GM10266 (cell line): ENCODE results near the gene PIP4K2A.
A peak's percentile ranks its signal among the peaks of the same experiment; 100 is the strongest.

Experiments used
- DNase-seq: peaks from one replicate; pipeline ENCODE4 v3.0.0; 2012; ENCODE audit errors: extremely low spot score
- TF ChIP-seq, protein P1 (sequence below): IDR thresholded peaks from 2 replicates; pipeline ENCODE4 v1.5.1; 2012; ENCODE audit warnings: mild to moderate bottlenecking, low read depth; ENCODE audit not compliant: control insufficient read depth, insufficient read depth; ENCODE audit errors: missing control alignments

Gene PIP4K2A

DNA sequence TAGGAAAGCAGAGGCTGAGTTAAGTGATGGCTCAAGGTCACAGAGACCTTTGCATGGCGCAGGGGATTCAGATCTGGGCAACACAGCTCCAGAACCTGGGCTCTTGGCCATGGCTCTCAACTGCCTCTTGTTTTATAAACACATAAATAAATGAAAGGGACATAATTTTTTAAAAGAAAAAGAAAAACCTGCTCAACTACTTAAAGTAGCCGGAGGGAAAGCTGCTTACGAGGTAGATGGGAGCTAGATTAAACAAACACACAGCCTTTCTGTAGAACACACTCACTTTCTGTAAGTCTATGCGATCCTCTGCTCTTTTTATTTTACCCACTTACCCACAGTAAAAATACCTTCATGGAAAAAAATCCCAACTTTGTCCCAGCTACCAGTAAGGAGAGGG lies 81.3 kb downstream of the PIP4K2A start:
- no peak for DNase-seq
- TF ChIP-seq, protein P1, sequence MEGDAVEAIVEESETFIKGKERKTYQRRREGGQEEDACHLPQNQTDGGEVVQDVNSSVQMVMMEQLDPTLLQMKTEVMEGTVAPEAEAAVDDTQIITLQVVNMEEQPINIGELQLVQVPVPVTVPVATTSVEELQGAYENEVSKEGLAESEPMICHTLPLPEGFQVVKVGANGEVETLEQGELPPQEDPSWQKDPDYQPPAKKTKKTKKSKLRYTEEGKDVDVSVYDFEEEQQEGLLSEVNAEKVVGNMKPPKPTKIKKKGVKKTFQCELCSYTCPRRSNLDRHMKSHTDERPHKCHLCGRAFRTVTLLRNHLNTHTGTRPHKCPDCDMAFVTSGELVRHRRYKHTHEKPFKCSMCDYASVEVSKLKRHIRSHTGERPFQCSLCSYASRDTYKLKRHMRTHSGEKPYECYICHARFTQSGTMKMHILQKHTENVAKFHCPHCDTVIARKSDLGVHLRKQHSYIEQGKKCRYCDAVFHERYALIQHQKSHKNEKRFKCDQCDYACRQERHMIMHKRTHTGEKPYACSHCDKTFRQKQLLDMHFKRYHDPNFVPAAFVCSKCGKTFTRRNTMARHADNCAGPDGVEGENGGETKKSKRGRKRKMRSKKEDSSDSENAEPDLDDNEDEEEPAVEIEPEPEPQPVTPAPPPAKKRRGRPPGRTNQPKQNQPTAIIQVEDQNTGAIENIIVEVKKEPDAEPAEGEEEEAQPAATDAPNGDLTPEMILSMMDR, result no peak

DNA sequence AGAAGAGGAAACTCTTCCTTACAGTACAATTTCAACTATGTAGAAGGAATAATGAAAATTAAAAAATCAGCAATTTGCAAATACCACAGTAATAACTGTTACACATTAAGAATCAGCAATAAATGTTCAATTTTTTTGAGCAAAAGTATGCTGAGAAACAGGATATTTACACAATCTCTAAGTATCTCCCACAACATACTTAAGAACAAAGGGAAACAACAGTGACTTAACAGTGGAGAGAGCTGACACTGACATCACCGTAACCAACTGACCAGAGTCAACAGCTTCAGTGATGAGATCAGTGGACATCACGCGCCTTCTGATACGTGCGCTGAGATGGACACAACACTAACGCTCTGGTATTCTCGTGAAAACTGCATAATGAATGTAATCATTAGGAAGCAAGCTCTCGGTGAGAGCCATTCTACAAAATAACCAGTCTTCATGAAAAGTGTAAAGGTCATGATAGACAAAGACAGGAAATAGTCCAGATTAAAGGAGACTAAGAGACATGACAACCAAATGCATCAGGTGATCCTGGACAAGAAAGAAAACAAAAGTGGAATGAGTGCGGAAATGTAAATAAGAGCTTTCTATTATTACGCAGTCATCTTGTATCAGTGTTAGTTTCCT lies 82.6 kb downstream of the PIP4K2A start:
- TF ChIP-seq, protein P1, result no peak
- no peak for DNase-seq

DNA sequence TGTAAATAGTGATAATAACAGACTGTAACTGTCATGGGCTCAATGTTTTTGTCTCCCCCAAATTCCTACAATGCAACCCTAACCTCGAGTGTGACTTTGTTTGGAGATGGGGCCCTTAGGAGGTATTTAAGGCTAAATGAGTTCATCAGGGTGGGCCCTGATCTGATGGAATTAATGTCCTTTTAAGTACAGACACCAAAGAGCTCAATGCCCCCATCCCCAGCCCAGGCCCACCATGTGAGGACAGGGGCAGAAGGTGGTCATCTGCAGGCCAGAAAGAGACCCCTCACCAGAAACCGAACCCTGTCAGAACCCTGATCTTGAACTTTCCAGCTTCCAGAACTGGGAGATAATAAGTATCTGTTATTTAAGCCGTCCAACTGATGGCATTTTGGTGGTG lies 83.2 kb downstream of the PIP4K2A start:
- TF ChIP-seq, protein P1, result no peak
- DNase-seq, result no peak

DNA sequence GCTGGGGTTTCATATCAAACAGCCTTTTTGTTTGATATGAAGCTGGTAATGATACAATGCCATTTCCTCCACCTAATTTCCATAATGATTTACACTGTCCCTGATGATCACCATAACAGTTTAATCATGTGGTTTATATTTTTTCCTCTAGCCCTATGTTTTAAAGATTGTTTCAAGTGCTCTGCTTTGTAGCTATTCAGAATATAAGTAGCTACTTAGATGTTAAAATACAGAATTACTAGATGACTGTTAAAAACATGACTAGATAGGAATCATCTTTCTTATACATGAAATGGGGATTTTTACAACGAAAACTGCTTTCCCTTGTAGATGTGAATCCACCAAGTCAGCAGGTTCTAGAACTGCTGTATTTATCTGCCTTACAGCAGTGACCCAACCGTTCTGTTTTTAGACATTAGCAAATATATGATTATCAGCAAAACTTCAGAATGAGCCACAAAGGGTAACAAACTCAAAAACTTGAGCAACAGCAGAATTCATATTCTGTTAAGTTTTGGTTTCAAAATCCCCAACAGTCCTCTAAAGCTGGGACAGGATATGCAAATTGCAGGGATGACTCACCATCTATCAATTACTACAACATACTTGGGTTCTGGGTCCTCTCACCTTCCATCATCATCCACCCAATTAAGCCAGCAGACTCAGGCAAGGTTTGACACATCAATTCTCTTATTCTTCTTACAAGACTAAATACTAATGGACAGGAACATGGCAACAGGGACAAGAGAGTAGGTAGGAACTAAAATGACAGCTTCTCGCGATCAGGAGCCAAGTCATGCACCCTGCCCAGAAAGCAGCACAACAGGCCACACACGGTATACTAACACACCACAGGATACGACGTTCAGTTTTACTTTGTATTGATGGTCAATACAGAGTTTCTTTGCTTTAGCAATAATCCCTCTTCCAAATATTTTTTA lies 83.9 kb downstream of the PIP4K2A start:
- TF ChIP-seq, protein P1, result no peak
- DNase-seq, result peak; percentile 66

DNA sequence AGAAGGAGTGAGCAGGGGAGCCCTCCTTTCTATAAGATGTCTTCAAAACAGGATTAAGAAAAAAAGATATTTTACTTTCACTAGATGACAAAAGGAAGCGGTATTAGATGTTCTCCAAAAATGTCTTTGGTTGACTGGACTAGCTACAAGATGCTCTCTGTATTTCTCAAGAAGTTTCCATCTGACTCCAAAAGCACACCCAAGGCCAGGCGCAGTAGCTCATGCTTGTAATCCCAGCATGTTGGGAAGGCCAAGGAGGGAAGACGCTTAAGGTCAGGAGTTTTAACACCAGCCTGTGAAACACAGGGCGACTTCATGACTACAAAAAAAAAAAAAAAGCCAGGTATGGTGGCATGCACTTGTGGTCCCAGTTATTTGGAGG lies 84.5 kb downstream of the PIP4K2A start:
- no peak for DNase-seq

DNA sequence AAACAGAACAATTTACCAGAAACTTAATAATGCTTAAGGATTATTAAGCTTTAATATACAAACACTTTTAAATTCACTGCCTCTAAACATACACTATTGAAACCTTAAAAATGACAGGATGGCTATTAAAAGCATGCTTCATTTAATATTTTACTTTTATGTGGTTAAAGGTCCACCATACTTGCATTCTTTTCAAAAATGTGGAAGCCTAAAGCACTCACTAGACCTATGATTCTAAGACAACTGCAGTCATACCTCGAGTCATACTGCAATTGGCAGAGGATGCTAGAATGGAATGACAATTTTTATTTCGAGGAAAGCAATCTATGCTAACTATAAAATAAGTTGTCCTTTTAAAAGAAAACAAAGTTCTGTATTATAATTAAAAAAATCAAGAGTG lies 85.3 kb downstream of the PIP4K2A start:
- TF ChIP-seq, protein P1, result no peak
- DNase-seq, result no peak

More for the DNA sequence above, 84.5 kb downstream of the PIP4K2A start:
- TF ChIP-seq, protein P1, result no peak

DNA sequence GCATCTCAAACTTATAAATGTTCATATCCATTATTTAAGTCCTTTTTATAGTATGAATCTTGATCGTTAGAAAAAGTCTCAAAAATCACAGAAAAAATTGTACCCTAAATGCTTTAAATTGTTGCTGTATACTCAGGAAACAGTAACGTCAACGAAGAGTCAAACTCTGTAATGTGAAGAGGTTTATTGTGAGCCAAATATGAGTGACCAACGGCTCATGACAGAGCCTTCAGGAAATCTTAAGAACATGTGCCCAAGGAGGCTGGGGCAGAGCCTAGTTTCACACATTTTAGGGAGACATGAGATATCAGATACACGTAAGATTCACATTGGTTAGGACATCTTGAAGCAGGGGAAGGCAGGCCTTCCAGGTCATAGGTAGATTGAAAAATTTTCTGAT lies 86.1 kb downstream of the PIP4K2A start:
- TF ChIP-seq, protein P1, result no peak
- no peak for DNase-seq
